ENCODE measurements around the gene CCDC89. TPM values are rescaled to one million over a fixed set of nuclear protein-coding genes. Genes with fewer than 3 reads are reported as not detected.

The CCDC89 gene
- total RNA-seq, 1 experiment from 2014 or later: 2.0 TPM

- H3K4me3 ChIP-seq (ENCODE audit: low read depth, low read length): no peak overlapping the region
- no TSS peak for BruUV-seq (replicated peaks)
- H3K4me3 Mint-ChIP-seq (ENCODE audit: unreplicated experiment): no peak overlapping the region
- POLR2A ChIA-PET: no interaction called here
- TF ChIP-seq CTCF (IDR thresholded peaks at IDR 0.05; ENCODE audit: insufficient read depth in 1 of 2, low read depth in 1 of 2, low read length in 1 of 2, severe bottlenecking in 1 of 2, unreplicated experiment in 1 of 2): no peak
- no peaks in the 10 kb centered on the region for H3K27me3 ChIP-seq (replicated peaks; ENCODE audit: control insufficient read depth, insufficient read depth, low read length)
- DNase-seq: no peak
- no peaks in the 10 kb centered on the region for H3K9me3 Mint-ChIP-seq (ENCODE audit: unreplicated experiment)
- H3K36me3 ChIP-seq (ENCODE audit: control insufficient read depth, insufficient read depth, low read length): peaks cover 4% of the 10 kb centered on the region; the same call in 1 of the 2 replicates
- no peak overlapping the region for H3K27ac Mint-ChIP-seq (ENCODE audit: unreplicated experiment)
- H3K4me1 ChIP-seq: no peaks in the 10 kb centered on the region
- H3K36me3 Mint-ChIP-seq (ENCODE audit: insufficient read depth, unreplicated experiment): peaks cover 26% of the 10 kb centered on the region
- no peaks in the 10 kb centered on the region for H3K4me1 Mint-ChIP-seq (ENCODE audit: low read depth, unreplicated experiment)
- no peaks in the 10 kb centered on the region for H3K27me3 Mint-ChIP-seq (ENCODE audit: insufficient read depth, unreplicated experiment)
- H3K9me3 ChIP-seq: no peaks in the 10 kb centered on the region
- CTCF ChIA-PET: interaction anchor here (0.9 to 2.0 kb wide), 4 partner anchors 101 to 131 kb away, joined by 3 to 18 read pairs (median 4); no protein-coding TSS in a partner anchor
- intact Hi-C loops (cut with micrococcal nuclease; ENCODE audit: unreplicated experiment): loop anchor here (10.0 kb wide), 2 partner anchors 249 to 309 kb away; no protein-coding TSS in a partner anchor
Observed at GRCh38 chr11:85695546-85695945, 9.6 kb upstream of the CCDC89 start.

- Mint-ChIP-seq H3K27me3 (ENCODE audit: insufficient read depth, unreplicated experiment) (no peaks in the 10 kb centered on the region), H3K4me3 (ENCODE audit: unreplicated experiment) (no peak overlapping the region), H3K4me1 (ENCODE audit: low read depth, unreplicated experiment) (no peaks in the 10 kb centered on the region), H3K36me3 (ENCODE audit: insufficient read depth, unreplicated experiment) (peaks cover 20% of the 10 kb centered on the region), H3K9me3 (ENCODE audit: unreplicated experiment) (no peaks in the 10 kb centered on the region), H3K27ac (ENCODE audit: unreplicated experiment) (no peak overlapping the region)
- Histone ChIP-seq H3K9me3 (no peaks in the 10 kb centered on the region), H3K4me3 (ENCODE audit: low read depth, low read length) (no peak overlapping the region), H3K27me3 (replicated peaks; ENCODE audit: control insufficient read depth, insufficient read depth, low read length) (no peaks in the 10 kb centered on the region), H3K36me3 (ENCODE audit: control insufficient read depth, insufficient read depth, low read length) (peaks cover 4% of the 10 kb centered on the region; the same call in 1 of the 2 replicates), H3K4me1 (no peaks in the 10 kb centered on the region)
- TF ChIP-seq CTCF (IDR thresholded peaks at IDR 0.05; ENCODE audit: insufficient read depth in 1 of 2, low read depth in 1 of 2, low read length in 1 of 2, severe bottlenecking in 1 of 2, unreplicated experiment in 1 of 2): peak; percentile 79 to 85
- CTCF ChIA-PET: interaction anchor here (0.7 to 2.0 kb wide), 6 partner anchors 8 to 132 kb away, joined by 3 to 18 read pairs (median 4); partner anchors contain the start of gene CCDC89
- POLR2A ChIA-PET: interaction anchor here (0.6 kb wide), 1 partner anchor 115 kb away, joined by 4 read pairs; no protein-coding TSS in a partner anchor
- BruUV-seq (replicated peaks): TSS peak; percentile 55
- DNase-seq: peak in 1 of 2 experiments; percentile 59
- intact Hi-C loops (cut with micrococcal nuclease; ENCODE audit: unreplicated experiment): loop anchor here (1.0 to 10.0 kb wide), 8 partner anchors 86 to 598 kb away; no protein-coding TSS in a partner anchor
Observed at GRCh38 chr11:85694385-85694980, 8.5 kb upstream of the CCDC89 start.

- Mint-ChIP-seq H3K4me1 (ENCODE audit: low read depth, unreplicated experiment) (peaks cover 21% of the 10 kb centered on the region), H3K27ac (ENCODE audit: unreplicated experiment) (peak overlapping the region; percentile 23), H3K9me3 (ENCODE audit: unreplicated experiment) (no peaks in the 10 kb centered on the region), H3K4me3 (ENCODE audit: unreplicated experiment) (no peak overlapping the region), H3K27me3 (ENCODE audit: insufficient read depth, unreplicated experiment) (no peaks in the 10 kb centered on the region), H3K36me3 (ENCODE audit: insufficient read depth, unreplicated experiment) (peaks cover 19% of the 10 kb centered on the region)
- no TSS peak for BruUV-seq (replicated peaks)
- Histone ChIP-seq H3K9me3 (no peaks in the 10 kb centered on the region), H3K4me1 (no peaks in the 10 kb centered on the region), H3K36me3 (ENCODE audit: control insufficient read depth, insufficient read depth, low read length) (no peaks in the 10 kb centered on the region), H3K4me3 (ENCODE audit: low read depth, low read length) (no peak overlapping the region), H3K27me3 (replicated peaks; ENCODE audit: control insufficient read depth, insufficient read depth, low read length) (no peaks in the 10 kb centered on the region)
- no peak for TF ChIP-seq CTCF (IDR thresholded peaks at IDR 0.05; ENCODE audit: insufficient read depth in 1 of 2, low read depth in 1 of 2, low read length in 1 of 2, severe bottlenecking in 1 of 2, unreplicated experiment in 1 of 2)
- ChIA-PET POLR2A (interaction anchor here (1.4 kb wide), 1 partner anchor 38 kb away, joined by 7 read pairs; the partner anchor contains the start of gene TMEM126A), CTCF (interaction anchor here (0.9 to 1.0 kb wide), 2 partner anchors 10 to 141 kb away, joined by 3 read pairs; no protein-coding TSS in a partner anchor)
- no peak for DNase-seq
- intact Hi-C loops (cut with micrococcal nuclease; ENCODE audit: unreplicated experiment): no loop called here
Observed at GRCh38 chr11:85685125-85685819, 723 bp downstream of the CCDC89 start.
